ENCODE data around the gene SUN2.

The SUN2 gene

DNA sequence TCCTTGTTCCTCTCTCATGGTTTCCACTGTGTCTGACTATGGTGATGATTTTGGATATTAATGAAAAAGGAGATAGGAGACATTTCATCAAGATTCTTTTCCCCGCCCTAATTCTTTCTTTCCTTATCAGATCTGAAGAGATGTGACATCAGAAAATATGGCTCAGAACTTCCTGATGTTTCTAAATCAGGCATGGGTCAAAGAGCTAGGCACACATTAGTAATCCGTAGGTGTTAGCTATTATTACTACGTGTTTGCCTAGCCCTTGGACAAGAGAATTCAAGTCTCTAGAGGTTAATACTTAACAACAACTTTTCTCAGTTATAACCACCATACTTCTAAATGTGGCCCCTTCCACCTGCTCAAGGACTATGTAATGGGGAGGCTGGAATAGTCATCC is 60.9 kb downstream of the SUN2 start:
- DNase-seq, result no peak

DNA sequence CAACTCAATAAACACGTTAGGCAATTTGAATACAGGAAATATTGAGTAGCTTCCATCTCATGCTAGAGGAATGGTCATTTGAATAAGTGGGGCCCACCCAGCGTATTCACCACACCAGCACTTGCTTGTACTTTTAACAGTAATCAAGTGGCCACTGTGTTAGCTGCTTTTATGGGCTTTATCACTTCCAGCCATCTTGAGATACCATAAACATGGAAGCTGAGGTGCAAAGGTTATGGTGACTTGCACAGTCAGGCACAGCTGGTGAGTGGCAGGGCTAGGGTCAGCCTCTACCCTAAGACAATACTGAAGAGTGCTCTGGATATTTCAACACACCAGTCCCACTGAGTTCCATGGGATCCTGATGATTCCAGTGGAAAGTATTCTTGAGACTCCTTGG is 61.7 kb downstream of the SUN2 start:
- no peak for DNase-seq

- no peak for DNase-seq
These were observed 66.1 kb downstream of the SUN2 start for GRCh38 chr22:38689651-38690050.

DNA sequence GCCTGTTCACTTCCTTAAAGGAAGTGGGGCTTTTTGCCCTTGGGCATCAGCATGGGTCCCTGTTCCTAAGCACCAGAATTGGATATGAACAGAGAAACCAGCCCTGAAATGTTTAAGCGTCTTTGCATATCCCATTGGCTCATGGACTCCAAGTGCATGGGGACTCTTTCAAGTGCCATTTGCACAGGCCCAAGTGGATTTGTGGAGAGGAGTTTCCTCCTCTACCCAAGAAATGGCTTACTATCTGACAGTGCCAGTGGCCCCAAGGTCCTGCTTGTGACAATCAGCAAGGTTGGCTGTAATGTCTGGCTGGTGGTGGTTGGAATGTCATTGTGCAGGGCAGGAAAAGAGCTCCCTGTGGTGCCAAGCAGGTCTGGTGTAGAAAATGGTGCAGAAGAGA is 70.0 kb downstream of the SUN2 start:
- DNase-seq, result no peak

- DNase-seq, result no peak
These were observed 70.9 kb downstream of the SUN2 start for GRCh38 chr22:38684895-38685294.
